Left ventricle myocardium inferior (tissue), 1 donor: Measurements from ENCODE around the gene PXK. TPM values are rescaled to one million over a fixed set of nuclear protein-coding genes. Genes with fewer than 3 reads are reported as not detected.
"Not testable (repeated sequence)": the region's sequence is repeated elsewhere in the genome, so short reads cannot be mapped to it uniquely, and the experiment has no call there.

Source experiments
- DNase-seq: peaks from one replicate; pipeline ENCODE4 v3.0.0-alpha.2; 2020
- H3K27ac ChIP-seq: fragments of 200-600 bp; replicated peaks from 2 replicates; pipeline ENCODE4 v1.8.0; 2021
- H3K27me3 ChIP-seq: fragments of 200-600 bp; 2 replicates; pipeline ENCODE4 v1.8.0; 2021; ENCODE audit warnings: low read depth
- H3K36me3 ChIP-seq: fragments of 200-600 bp; 2 replicates; pipeline ENCODE4 v1.8.0; 2021
- H3K4me1 ChIP-seq: fragments of 200-600 bp; 2 replicates; pipeline ENCODE4 v1.8.0; 2021
- H3K4me3 ChIP-seq: fragments of 200-600 bp; 2 replicates; pipeline ENCODE4 v1.8.0; 2021; ENCODE audit warnings: mild to moderate bottlenecking, moderate library complexity
- H3K9me3 ChIP-seq: fragments of 200-600 bp; replicated peaks from 2 replicates; pipeline ENCODE4 v1.8.0; 2021
- intact Hi-C: fragments of 100-400 bp; cut with micrococcal nuclease; formaldehyde crosslinking; loops from one replicate; pipeline ENCODE4 v1.11.0; 2022
- total RNA-seq: library from RNA; stranded (reverse); fragmentation: NEBNext Ultra II Directional; extraction: Animal tissue kit (Norgen Biotek cat#: 25700); gene quantifications from one replicate; pipeline ENCODE4 v1.2.1, GENCODE V29; 2021
- TF ChIP-seq, protein P1 (sequence below): fragments of 200-600 bp; IDR thresholded peaks from 2 replicates; pipeline ENCODE4 v1.8.0; 2021; ENCODE audit warnings: antibody characterized with exemption, mild to moderate bottlenecking, borderline replicate concordance
- donor health status: DM: no; HTN: yes; CAD: no; lungs with severe emphysema.

Gene PXK
- total RNA-seq, 1 donor from 2014 or later = 9.2 TPM

DNA sequence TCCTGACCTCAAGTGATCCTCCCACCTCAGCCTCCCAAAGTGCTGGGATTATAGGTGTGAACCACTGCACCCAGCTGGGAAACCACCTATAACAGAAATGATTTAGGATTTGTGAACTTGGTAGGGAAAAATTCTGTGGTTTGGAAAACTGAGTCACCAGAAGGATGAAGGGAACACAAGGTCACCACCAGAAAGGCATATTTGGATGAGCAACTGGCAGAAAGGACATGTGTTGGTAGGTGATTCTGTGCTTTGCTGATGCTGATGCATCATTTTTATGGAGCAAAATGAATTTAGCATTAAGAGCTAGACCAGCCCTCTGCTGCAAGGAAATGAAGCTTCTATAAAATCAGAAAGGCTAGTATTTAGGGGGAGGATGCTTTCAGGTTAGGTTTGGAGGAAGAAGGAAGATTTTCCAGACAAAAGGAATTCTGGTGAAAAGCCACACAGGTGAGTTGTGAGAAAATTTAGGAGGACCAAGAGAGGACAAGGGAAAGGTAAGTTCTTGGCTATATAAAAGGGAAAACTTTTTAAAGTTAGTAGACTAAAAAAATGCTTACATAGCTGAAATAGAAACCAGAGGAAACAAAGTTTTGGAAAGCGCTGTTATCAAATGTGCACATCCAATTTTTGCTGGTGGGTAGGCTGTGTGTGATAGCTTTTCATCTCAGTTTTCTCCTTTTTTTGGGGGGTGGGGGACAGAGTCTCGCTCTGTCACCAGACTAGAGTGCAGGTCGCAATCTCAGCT lies 3.6 kb downstream of the PXK start:
- Histone ChIP-seq H3K27ac (peak overlapping the region; percentile 78), H3K27me3 (no peaks in the 10 kb centered on the region), H3K9me3 (no peaks in the 10 kb centered on the region), H3K36me3 (peaks cover 14% of the 10 kb centered on the region), H3K4me1 (peaks cover 43% of the 10 kb centered on the region), H3K4me3 (no peak overlapping the region)
- DNase-seq = no peak
- TF ChIP-seq, protein P1, sequence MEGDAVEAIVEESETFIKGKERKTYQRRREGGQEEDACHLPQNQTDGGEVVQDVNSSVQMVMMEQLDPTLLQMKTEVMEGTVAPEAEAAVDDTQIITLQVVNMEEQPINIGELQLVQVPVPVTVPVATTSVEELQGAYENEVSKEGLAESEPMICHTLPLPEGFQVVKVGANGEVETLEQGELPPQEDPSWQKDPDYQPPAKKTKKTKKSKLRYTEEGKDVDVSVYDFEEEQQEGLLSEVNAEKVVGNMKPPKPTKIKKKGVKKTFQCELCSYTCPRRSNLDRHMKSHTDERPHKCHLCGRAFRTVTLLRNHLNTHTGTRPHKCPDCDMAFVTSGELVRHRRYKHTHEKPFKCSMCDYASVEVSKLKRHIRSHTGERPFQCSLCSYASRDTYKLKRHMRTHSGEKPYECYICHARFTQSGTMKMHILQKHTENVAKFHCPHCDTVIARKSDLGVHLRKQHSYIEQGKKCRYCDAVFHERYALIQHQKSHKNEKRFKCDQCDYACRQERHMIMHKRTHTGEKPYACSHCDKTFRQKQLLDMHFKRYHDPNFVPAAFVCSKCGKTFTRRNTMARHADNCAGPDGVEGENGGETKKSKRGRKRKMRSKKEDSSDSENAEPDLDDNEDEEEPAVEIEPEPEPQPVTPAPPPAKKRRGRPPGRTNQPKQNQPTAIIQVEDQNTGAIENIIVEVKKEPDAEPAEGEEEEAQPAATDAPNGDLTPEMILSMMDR = no peak
- intact Hi-C loops = loop anchor here (5.0 to 10.0 kb wide), 2 partner anchors 71 to 158 kb away; partner anchors contain the start of gene KCTD6

DNA sequence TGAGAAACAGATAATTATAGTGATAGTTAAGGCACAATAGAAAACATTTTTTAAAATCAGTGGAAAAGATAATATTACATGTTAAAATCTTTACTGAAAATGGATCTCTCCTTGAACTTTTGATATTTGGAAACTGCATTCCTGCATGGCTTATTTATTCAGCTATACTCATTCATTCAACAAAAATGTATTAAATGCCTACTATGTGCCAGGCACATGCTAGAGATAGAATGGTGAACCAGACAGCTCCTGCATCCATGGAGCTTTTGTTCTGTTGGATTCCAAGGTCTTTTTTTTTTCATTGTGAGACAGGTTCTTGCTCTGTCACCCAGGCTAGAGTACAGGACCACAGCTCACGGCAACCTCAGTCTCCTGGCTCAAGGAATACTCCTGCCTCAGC lies 4.5 kb downstream of the PXK start:
- TF ChIP-seq, protein P1 = no peak
- intact Hi-C loops = loop anchor here (5.0 to 10.0 kb wide), 2 partner anchors 70 to 158 kb away; partner anchors contain the start of gene KCTD6
- no peak for DNase-seq
- Histone ChIP-seq H3K4me3 (no peak overlapping the region), H3K27ac (no peak overlapping the region), H3K9me3 (no peaks in the 10 kb centered on the region), H3K36me3 (peaks cover 22% of the 10 kb centered on the region), H3K4me1 (peaks cover 39% of the 10 kb centered on the region), H3K27me3 (no peaks in the 10 kb centered on the region)

DNA sequence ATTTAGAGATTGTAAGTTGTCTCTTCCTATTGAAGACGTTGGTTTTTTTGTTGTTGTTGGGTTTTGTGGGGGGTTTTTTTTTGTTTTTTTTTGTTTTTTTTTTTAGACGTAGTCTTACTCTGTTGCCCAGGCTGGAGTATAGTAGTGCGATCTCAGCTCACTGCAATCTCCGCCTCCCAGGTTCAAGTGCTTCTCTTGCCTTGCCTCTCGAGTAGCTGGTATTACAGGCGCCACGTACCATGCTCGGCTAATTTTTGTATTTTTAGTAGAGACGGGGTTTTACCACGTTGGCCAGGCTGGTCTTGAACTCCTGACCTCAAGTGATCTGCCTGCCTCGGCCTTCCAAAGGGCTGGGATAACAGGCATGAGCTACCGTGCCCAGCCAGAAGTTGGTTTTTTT lies 6.5 kb downstream of the PXK start:
- not testable (repeated sequence) for H3K9me3 ChIP-seq, DNase-seq, H3K27ac ChIP-seq, H3K27me3 ChIP-seq, H3K4me3 ChIP-seq
- peaks cover 24% of the 10 kb centered on the region for H3K4me1 ChIP-seq
- intact Hi-C loops = loop anchor here (5.0 to 10.0 kb wide), 2 partner anchors 68 to 156 kb away; partner anchors contain the start of gene KCTD6
- peaks cover 25% of the 10 kb centered on the region for H3K36me3 ChIP-seq

DNA sequence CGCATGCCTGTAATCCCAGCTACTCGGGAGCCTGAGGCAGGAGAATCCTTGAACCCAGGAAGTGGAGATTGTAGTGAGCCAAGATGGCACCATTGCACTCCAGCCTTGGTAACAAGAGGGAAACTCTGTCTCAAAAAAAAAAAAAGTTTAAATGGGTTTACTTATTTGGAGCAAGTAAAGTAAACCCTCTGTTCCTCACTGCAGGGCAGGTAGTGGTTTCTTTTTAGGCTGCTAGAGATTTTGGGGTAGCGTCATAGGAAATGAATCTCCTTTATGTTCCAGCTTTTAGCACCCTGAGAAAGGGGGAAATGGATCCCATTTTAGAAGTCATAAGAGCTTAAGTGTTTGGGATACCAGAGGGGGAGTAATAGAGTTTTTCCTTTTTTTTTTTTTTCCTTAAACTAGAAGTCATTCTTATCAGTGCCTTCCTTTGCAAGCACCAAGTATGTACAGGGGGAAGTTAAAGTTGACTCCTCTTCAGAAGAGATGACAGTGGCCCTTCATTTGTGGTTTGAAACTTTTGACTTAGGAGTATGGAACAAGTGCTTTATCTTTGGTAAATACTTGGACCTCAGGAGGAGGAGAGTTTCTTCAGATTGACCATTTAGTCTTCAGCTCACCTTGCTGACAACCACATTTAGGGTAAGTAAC lies 8.0 kb downstream of the PXK start:
- Histone ChIP-seq H3K36me3 (peaks cover 25% of the 10 kb centered on the region), H3K4me3 (no peak overlapping the region), H3K9me3 (no peaks in the 10 kb centered on the region), H3K27ac (no peak overlapping the region), H3K4me1 (peaks cover 20% of the 10 kb centered on the region), H3K27me3 (no peaks in the 10 kb centered on the region)
- intact Hi-C loops = no loop called here
- DNase-seq = no peak
- TF ChIP-seq, protein P1 = no peak

DNA sequence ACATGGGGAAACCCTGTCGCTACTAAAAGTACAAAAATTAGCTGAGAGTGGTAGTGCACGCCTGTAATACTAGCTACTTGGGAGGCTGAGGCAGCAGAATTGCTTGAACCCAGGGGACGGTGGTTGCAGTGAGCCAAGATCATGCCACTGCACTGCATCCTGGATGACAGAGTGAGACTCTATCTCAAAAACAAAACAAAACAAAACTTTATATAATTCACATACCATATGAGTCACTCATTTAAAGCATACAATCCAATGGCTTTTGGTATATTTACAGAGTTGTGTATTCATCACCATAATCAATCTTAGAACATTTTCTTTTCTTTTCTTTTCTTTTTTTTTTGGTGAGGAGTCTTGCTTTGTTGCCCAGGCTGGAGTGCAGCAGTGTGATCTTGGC lies 8.7 kb downstream of the PXK start:
- TF ChIP-seq, protein P1 = no peak
- DNase-seq = no peak
- Histone ChIP-seq H3K4me3 (no peak overlapping the region), H3K36me3 (peaks cover 25% of the 10 kb centered on the region), H3K27me3 (no peaks in the 10 kb centered on the region), H3K9me3 (no peaks in the 10 kb centered on the region), H3K27ac (no peak overlapping the region), H3K4me1 (peaks cover 17% of the 10 kb centered on the region)
- intact Hi-C loops = no loop called here

DNA sequence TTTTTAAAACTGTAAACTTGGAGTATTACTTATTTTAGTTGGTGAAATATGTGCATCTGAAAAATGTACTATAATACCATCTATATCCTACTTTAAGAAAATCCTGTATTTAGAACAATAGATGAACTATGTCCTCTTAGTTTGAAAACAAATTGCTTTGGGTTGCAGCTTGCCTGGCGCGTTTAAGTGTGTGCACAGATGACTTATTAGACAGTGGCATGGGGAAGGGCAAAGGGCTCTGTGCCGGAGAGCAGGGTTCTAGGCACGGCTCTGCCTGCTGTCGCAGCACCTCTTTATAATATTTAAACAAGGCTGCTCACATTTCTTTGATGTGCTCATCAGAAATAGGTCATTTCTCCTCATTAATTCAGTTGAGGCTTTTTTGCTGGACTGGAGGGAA lies 10.0 kb downstream of the PXK start:
- Histone ChIP-seq H3K27ac (no peak overlapping the region), H3K4me3 (no peak overlapping the region), H3K27me3 (no peaks in the 10 kb centered on the region), H3K36me3 (peaks cover 23% of the 10 kb centered on the region), H3K4me1 (peaks cover 17% of the 10 kb centered on the region), H3K9me3 (no peaks in the 10 kb centered on the region)
- DNase-seq = no peak
- TF ChIP-seq, protein P1 = no peak
- intact Hi-C loops = no loop called here
